B cell (primary cell): ENCODE measurements around the gene CEP131. TPM values are rescaled to one million over a fixed set of nuclear protein-coding genes. Genes with fewer than 3 reads are reported as not detected.

ENCODE experiments used
- ATAC-seq: fragments of 200-7000 bp; cut with Tn5 transposase; one replicate; pipeline ENCODE4 v1.10.0; 2021; ENCODE audit warnings: low read depth, mild to moderate bottlenecking, moderate number of reproducible peaks, moderate library complexity
- CTCF ChIA-PET: fragments of 350-600 bp; sonication (Branson Sonifier 250); formaldehyde crosslinking; loops from one replicate; lab custom pipeline; 2021; ENCODE audit warnings: antibody characterized with exemption, inconsistent platforms; lab: Charles Lee
- POLR2A ChIA-PET: fragments of 350-600 bp; sonication (Branson Sonifier 250); formaldehyde crosslinking; loops from one replicate; lab custom pipeline; 2021; ENCODE audit warnings: antibody characterized with exemption; lab: Charles Lee
- DNase-seq: peaks from one replicate; pipeline ENCODE4 v3.0.0; 2013
- H2AFZ ChIP-seq: 2 replicates; pipeline ENCODE4 v1.6.1; 2012; ENCODE audit warnings: mild to moderate bottlenecking, low read depth, low read length; ENCODE audit not compliant: insufficient read depth, poor library complexity, severe bottlenecking
- H3K27ac ChIP-seq, 2 donors: 1 replicate in 1 of 2; 2 replicates in 1 of 2; pipeline ENCODE4 v1.5.1; 2012 to 2013; ENCODE audit warnings: low read length in 2 of 2, mild to moderate bottlenecking in 2 of 2, moderate library complexity in 1 of 2
- H3K27me3 ChIP-seq, 4 experiments: fragments of 200-600 bp in 1 of 4; sonication (generic) in 1 of 4; replicated peaks in 1 of 4; 1 replicate in 2 of 4; 2 replicates in 2 of 4; pipeline versions ENCODE4 v1.6.1 to v1.7.0; 2013 to 2016; ENCODE audit warnings: low read length in 3 of 4, mild to moderate bottlenecking in 2 of 4, mixed read lengths in 1 of 4, moderate library complexity in 1 of 4; ENCODE audit not compliant: insufficient read depth in 4 of 4, control insufficient read depth in 3 of 4; ENCODE audit errors: control extremely low read depth in 1 of 4
- H3K36me3 ChIP-seq, 2 experiments: replicated peaks in 1 of 2; 1 replicate in 1 of 2; 2 replicates in 1 of 2; pipeline versions ENCODE4 v1.6.1 to v1.7.1; 2013; ENCODE audit warnings: low read length in 1 of 2; ENCODE audit not compliant: insufficient read depth in 2 of 2, control insufficient read depth in 1 of 2; ENCODE audit errors: control extremely low read depth in 1 of 2, extremely low read depth in 1 of 2
- H3K4me1 ChIP-seq, 2 donors: fragments of 200-600 bp in 1 of 2; sonication (generic) in 1 of 2; 1 replicate in 1 of 2; 2 replicates in 1 of 2; pipeline versions ENCODE4 v1.5.1 to v1.6.1; 2013 to 2017; ENCODE audit warnings: low read length in 2 of 2; ENCODE audit not compliant: control insufficient read depth in 2 of 2, insufficient read depth in 2 of 2
- H3K4me2 ChIP-seq: replicated peaks from 2 replicates; pipeline ENCODE3; 2012; ENCODE audit warnings: mild to moderate bottlenecking, low read depth, low read length; ENCODE audit not compliant: poor library complexity, severe bottlenecking
- H3K4me3 ChIP-seq, 5 experiments: fragments of 200-600 bp in 1 of 5; sonication (generic) in 1 of 5; 1 replicate in 3 of 5; 2 replicates in 2 of 5; pipeline versions ENCODE4 v1.5.1 to v1.7.0; 2011 to 2016; ENCODE audit warnings: low read length in 4 of 5, mild to moderate bottlenecking in 4 of 5, low read depth in 2 of 5, control low read depth in 1 of 5, moderate library complexity in 1 of 5; ENCODE audit not compliant: insufficient read depth in 1 of 5; ENCODE audit errors: control extremely low read depth in 1 of 5, extremely low read depth in 1 of 5
- H3K79me2 ChIP-seq: fragments of 200-600 bp; sonication (generic); one replicate; pipeline ENCODE4 v1.6.0; 2016; ENCODE audit warnings: low read length; ENCODE audit not compliant: control insufficient read depth, insufficient read depth
- H3K9ac ChIP-seq: fragments of 200-600 bp; sonication (generic); 2 replicates; pipeline ENCODE4 v1.6.1; 2017; ENCODE audit warnings: mild to moderate bottlenecking, low read length, moderate library complexity
- H3K9me3 ChIP-seq, 3 donors: one replicate each; pipeline versions ENCODE4 v1.6.1 to v1.7.1; 2013; ENCODE audit warnings: low read length in 2 of 3; ENCODE audit not compliant: control insufficient read depth in 2 of 3, insufficient read depth in 1 of 3; ENCODE audit errors: control extremely low read depth in 1 of 3
- H4K20me1 ChIP-seq: 2 replicates; pipeline ENCODE4 v1.6.0; 2012; ENCODE audit warnings: mild to moderate bottlenecking, low read length; ENCODE audit not compliant: insufficient read depth, control insufficient read depth, poor library complexity, severe bottlenecking
- H3K27ac Mint-ChIP-seq: one replicate; pipeline ENCODE4 v1.8.0; 2021; ENCODE audit warnings: mixed read lengths
- H3K27me3 Mint-ChIP-seq: one replicate; pipeline ENCODE4 v1.8.0; 2021; ENCODE audit warnings: mixed read lengths
- H3K4me1 Mint-ChIP-seq: one replicate; pipeline ENCODE4 v1.8.0; 2021; ENCODE audit warnings: mixed read lengths
- H3K4me3 Mint-ChIP-seq: one replicate; pipeline ENCODE4 v1.8.0; 2021; ENCODE audit warnings: mixed read lengths
- H3K9me3 Mint-ChIP-seq: one replicate; pipeline ENCODE4 v1.8.0; 2022; ENCODE audit warnings: mixed read lengths; ENCODE audit not compliant: insufficient read depth
- EZH2 ChIP-seq: IDR thresholded peaks from 2 replicates; pipeline ENCODE4 v1.6.1; 2012; ENCODE audit warnings: borderline replicate concordance, low read depth, mild to moderate bottlenecking, moderate library complexity, low read length; ENCODE audit not compliant: insufficient read depth, poor library complexity, severe bottlenecking
- WGBS: methylation state at CpG from one replicate; pipeline ENCODE4 v1.1.5; 2013; ENCODE audit warnings: missing lambda C conversion rate; ENCODE audit not compliant: insufficient coverage; 5-methylcytosine and 5-hydroxymethylcytosine counted together
- intact Hi-C: fragments of 100-400 bp; cut with micrococcal nuclease; formaldehyde crosslinking; loops from one replicate; pipeline ENCODE4 v1.10.0; 2022
- polyA plus RNA-seq: library from polyadenylated mRNA; depleted of rRNA; stranded (reverse); fragments of >200 nt; gene quantifications from 2 replicates; pipeline ENCODE4 v1.2.3, GENCODE V29; 2012
- total RNA-seq, 2 donors: library from RNA; stranded (reverse); fragments of 120-200 nt in 1 of 2; gene quantifications; 1 replicate in 1 of 2; 2 replicates in 1 of 2; pipeline versions ENCODE4 v1.2.3 to v1.2.4, GENCODE V29; 2013 to 2022
- TF ChIP-seq, protein P1 (sequence below): fragments of 200-600 bp; IDR thresholded peaks from one replicate; pipeline ENCODE4 v1.8.0; 2022; ENCODE audit warnings: antibody characterized with exemption, mild to moderate bottlenecking

CEP131 gene
- total and polyA plus RNA-seq, 2 donors (not counting 1 experiment from before 2014, with no cell fraction given): 18.8 to 25.5 TPM

DNA sequence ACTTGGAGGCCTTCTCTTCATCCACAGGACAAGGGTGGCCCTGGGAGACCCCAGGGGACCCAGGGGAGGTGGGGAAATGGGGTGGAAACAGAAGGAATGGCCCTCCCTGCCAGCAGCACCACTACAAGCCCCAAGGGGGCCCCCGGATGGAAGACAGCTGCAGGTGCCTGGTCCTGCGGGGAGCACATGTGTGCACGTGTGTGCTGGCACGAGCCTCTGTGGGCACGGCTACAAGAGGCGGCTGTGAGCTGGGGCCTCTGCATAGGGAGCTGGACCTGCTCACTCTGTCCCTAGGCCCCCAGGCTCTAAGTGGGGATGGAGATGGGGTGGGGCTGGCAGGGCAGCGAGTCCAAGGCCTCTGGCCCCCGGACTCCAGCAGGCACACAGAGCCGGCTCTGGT is 43.5 kb downstream of the CEP131 start:
- H3K4me1 Mint-ChIP-seq: no peaks in the 10 kb centered on the region
- H3K27ac ChIP-seq: no peak overlapping the region
- H3K4me3 ChIP-seq: no peak overlapping the region
- no peak overlapping the region for H3K4me3 Mint-ChIP-seq
- peaks cover 0 to 2% (median 0%) of the 10 kb centered on the region in 3 donors for H3K9me3 ChIP-seq
- H4K20me1 ChIP-seq: no peaks in the 10 kb centered on the region
- H3K4me1 ChIP-seq: no peaks in the 10 kb centered on the region
- no peak overlapping the region for H2AFZ ChIP-seq
- H3K9ac ChIP-seq: no peak overlapping the region
- no peaks in the 10 kb centered on the region for H3K79me2 ChIP-seq
- 34% methylated on average over 7 of the region's 9 CpGs for WGBS
- ChIA-PET CTCF (no interaction called here), POLR2A (no interaction called here)
- DNase-seq (no peak), ATAC-seq (no peak)
- H3K9me3 Mint-ChIP-seq: peaks cover 7% of the 10 kb centered on the region
- H3K4me2 ChIP-seq: no peak overlapping the region
- no peaks in the 10 kb centered on the region for H3K36me3 ChIP-seq
- TF ChIP-seq, protein P1, sequence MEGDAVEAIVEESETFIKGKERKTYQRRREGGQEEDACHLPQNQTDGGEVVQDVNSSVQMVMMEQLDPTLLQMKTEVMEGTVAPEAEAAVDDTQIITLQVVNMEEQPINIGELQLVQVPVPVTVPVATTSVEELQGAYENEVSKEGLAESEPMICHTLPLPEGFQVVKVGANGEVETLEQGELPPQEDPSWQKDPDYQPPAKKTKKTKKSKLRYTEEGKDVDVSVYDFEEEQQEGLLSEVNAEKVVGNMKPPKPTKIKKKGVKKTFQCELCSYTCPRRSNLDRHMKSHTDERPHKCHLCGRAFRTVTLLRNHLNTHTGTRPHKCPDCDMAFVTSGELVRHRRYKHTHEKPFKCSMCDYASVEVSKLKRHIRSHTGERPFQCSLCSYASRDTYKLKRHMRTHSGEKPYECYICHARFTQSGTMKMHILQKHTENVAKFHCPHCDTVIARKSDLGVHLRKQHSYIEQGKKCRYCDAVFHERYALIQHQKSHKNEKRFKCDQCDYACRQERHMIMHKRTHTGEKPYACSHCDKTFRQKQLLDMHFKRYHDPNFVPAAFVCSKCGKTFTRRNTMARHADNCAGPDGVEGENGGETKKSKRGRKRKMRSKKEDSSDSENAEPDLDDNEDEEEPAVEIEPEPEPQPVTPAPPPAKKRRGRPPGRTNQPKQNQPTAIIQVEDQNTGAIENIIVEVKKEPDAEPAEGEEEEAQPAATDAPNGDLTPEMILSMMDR: no peak
- no peak for TF ChIP-seq EZH2
- intact Hi-C loops: no loop called here
- peaks cover 0 to 4% (median 0%) of the 10 kb centered on the region in 4 experiments for H3K27me3 ChIP-seq
- peaks cover 3% of the 10 kb centered on the region for H3K27me3 Mint-ChIP-seq
- no peak overlapping the region for H3K27ac Mint-ChIP-seq

DNA sequence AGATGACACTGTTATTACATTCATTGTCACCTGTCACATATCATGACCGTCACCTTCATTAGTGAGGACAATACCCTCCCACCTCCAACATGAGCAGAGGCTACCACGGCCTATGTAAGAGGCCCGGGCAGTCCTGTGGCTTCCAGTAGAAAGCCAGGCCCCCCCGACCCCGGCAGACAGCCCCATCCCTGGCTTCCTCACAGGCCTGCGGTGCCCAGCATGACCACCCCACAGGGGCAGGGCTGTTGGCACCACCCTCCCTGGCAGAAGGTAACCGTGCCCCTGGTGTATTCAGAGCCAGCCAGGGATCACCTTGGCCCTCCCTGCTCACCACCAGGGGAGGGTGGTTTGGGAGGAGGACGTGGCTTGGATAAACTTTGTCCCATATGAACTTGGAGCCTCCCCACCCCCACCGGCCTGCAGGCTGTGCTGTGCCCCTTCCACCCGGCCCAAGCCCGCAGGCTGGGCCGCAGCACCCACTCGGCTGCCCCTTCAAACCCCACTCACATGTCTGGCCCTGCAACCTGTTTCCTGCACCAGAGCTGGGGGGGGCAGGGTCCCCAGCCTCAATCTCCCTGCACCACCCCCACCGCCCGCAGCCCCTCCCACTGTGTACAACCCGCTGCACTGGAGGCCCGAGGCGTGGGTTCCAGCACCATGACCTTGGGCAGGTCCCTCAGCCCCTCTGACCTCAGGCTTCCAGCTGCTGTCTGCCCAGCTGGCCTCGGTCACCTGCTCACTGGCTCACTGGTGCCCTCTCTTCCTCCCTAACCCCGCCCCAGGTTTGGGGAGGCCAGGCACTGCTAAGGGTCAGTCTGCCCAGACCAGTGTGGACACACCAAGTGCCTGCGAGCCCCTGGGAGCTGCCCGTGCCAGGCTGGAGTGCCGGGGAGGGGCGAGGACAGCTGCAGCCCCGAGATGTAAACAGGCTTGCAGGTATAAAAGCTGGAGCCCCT is 44.4 kb downstream of the CEP131 start:
- Histone ChIP-seq H3K79me2 (no peaks in the 10 kb centered on the region), H3K4me3 (no peak overlapping the region), H4K20me1 (no peaks in the 10 kb centered on the region), H3K27ac (no peak overlapping the region), H3K27me3 (no peaks in the 10 kb centered on the region), H3K36me3 (no peaks in the 10 kb centered on the region), H3K9ac (no peak overlapping the region), H3K4me2 (no peak overlapping the region), H3K9me3 (no peaks in the 10 kb centered on the region), H3K4me1 (no peaks in the 10 kb centered on the region), H2AFZ (no peak overlapping the region)
- Mint-ChIP-seq H3K9me3 (peaks cover 7% of the 10 kb centered on the region), H3K27ac (no peak overlapping the region), H3K4me1 (no peaks in the 10 kb centered on the region), H3K27me3 (no peaks in the 10 kb centered on the region), H3K4me3 (no peak overlapping the region)
- ChIA-PET CTCF (no interaction called here), POLR2A (no interaction called here)
- DNase-seq: no peak
- 89% methylated on average over 22 of the region's 25 CpGs for WGBS
- TF ChIP-seq, protein P1: no peak
- no peak for TF ChIP-seq EZH2
- ATAC-seq: no peak
- intact Hi-C loops: no loop called here
